HEK293 (cell line): ENCODE results near the gene HOTAIR.
A peak's percentile ranks its signal among the peaks of the same experiment; 100 is the strongest.

ENCODE experiments used
- CTCF ChIA-PET: fragments of 350-600 bp; formaldehyde crosslinking; extraction: SDS; loops from one replicate; lab custom pipeline; 2021; ENCODE audit warnings: antibody characterized with exemption; lab: Yijun Ruan, JAX
- POLR2A ChIA-PET: fragments of 300-600 bp; formaldehyde crosslinking; extraction: SDS; loops from one replicate; lab custom pipeline; 2020; ENCODE audit warnings: antibody characterized with exemption, inconsistent platforms; lab: Yijun Ruan, JAX
- H3K27ac ChIP-seq: fragments of 200-500 bp; sonication (Bioruptor generic); 2 replicates; pipeline ENCODE4 v1.5.1; 2014; ENCODE audit warnings: low read depth, low read length, control low read depth, inconsistent platforms; ENCODE audit errors: extremely low read depth
- H3K36me3 ChIP-seq, 2 experiments: fragments of 200-500 bp in 1 of 2; sonication (Bioruptor generic) in 1 of 2; 1 replicate in 1 of 2; 2 replicates in 1 of 2; pipeline ENCODE4 v1.5.1; 2014 to 2017; ENCODE audit warnings: inconsistent platforms in 2 of 2, low read length in 2 of 2; ENCODE audit not compliant: control insufficient read depth in 2 of 2, insufficient read depth in 1 of 2
- H3K4me1 ChIP-seq: fragments of 200-500 bp; sonication (Bioruptor generic); 2 replicates; pipeline ENCODE4 v1.5.1; 2014; ENCODE audit warnings: mild to moderate bottlenecking, low read length, inconsistent platforms; ENCODE audit not compliant: control insufficient read depth, insufficient read depth
- H3K4me3 ChIP-seq: 2 replicates; pipeline ENCODE4 v1.5.1; 2011; ENCODE audit warnings: low read depth, mild to moderate bottlenecking, control low read depth, low read length, moderate library complexity
- H3K9me3 ChIP-seq: fragments of 200-500 bp; sonication (Bioruptor generic); 2 replicates; pipeline ENCODE4 v1.5.1; 2014; ENCODE audit warnings: low read depth, low read length, inconsistent platforms; ENCODE audit not compliant: control insufficient read depth, insufficient read depth
- IKZF3 ChIP-seq: fragments of 450-650 bp; IDR thresholded peaks from 2 replicates; pipeline ENCODE4 v1.5.0; 2018; ENCODE audit warnings: missing biosample characterization, mild to moderate bottlenecking, missing genetic modification characterization, moderate library complexity
- PATZ1 ChIP-seq: fragments of 450-650 bp; formaldehyde crosslinking; IDR thresholded peaks from 2 replicates; pipeline ENCODE4 v1.5.1; 2016; ENCODE audit warnings: missing biosample characterization, missing genetic modification characterization
- PBX3 ChIP-seq: sonication (generic); formaldehyde crosslinking; IDR thresholded peaks from 2 replicates; pipeline ENCODE4 v1.8.1; 2022; ENCODE audit warnings: mild to moderate bottlenecking, moderate library complexity, missing genetic modification reagents
- SETDB1 ChIP-seq: IDR thresholded peaks from one replicate; pipeline ENCODE4 v1.6.1; 2017; ENCODE audit warnings: mild to moderate bottlenecking, low read length, moderate library complexity, mixed read lengths; ENCODE audit not compliant: insufficient read length
- ZBTB10 ChIP-seq: fragments of 450-650 bp; formaldehyde crosslinking; IDR thresholded peaks from 2 replicates; pipeline ENCODE4 v1.5.1; 2016; ENCODE audit warnings: missing biosample characterization, missing genetic modification characterization
- ZIC2 ChIP-seq: fragments of 450-650 bp; formaldehyde crosslinking; IDR thresholded peaks from 2 replicates; pipeline ENCODE4 v1.5.1; 2016; ENCODE audit warnings: missing biosample characterization, missing genetic modification characterization
- ZNF114 ChIP-seq: fragments of 450-650 bp; formaldehyde crosslinking; IDR thresholded peaks from 2 replicates; pipeline ENCODE4 v1.5.0; 2017; ENCODE audit warnings: missing biosample characterization, missing genetic modification characterization
- ZNF140 ChIP-seq: fragments of 450-650 bp; formaldehyde crosslinking; IDR thresholded peaks from 2 replicates; pipeline ENCODE4 v1.5.1; 2016; ENCODE audit warnings: missing biosample characterization, missing genetic modification characterization
- ZNF148 ChIP-seq: fragments of 450-650 bp; formaldehyde crosslinking; IDR thresholded peaks from 2 replicates; pipeline ENCODE4 v1.5.0; 2017; ENCODE audit warnings: missing biosample characterization, missing genetic modification characterization, borderline replicate concordance
- ZNF510 ChIP-seq: fragments of 450-650 bp; formaldehyde crosslinking; IDR thresholded peaks from 2 replicates; pipeline ENCODE4 v1.5.1; 2018; ENCODE audit warnings: mild to moderate bottlenecking, missing genetic modification characterization, missing biosample characterization; ENCODE audit not compliant: insufficient replicate concordance
- ZNF660 ChIP-seq: fragments of 450-650 bp; IDR thresholded peaks from 2 replicates; pipeline ENCODE4 v1.5.1; 2018; ENCODE audit warnings: missing biosample characterization, mild to moderate bottlenecking, missing genetic modification characterization
- TF ChIP-seq, protein P1 (sequence below): fragments of 450-650 bp; formaldehyde crosslinking; IDR thresholded peaks from 2 replicates; pipeline ENCODE4 v1.5.1; 2016; ENCODE audit warnings: missing biosample characterization, missing genetic modification characterization

Gene HOTAIR

GRCh38 chr12:53967421-53967925 lies 7.3 kb downstream of the HOTAIR start (continued):
- TF ChIP-seq ZNF510 (tag by site-specific recombination) (no peak), ZNF660 (0 out of 2 replicates have a peak, but pooled peaks have one; percentile 50), ZNF140 (tag by site-specific recombination) (no peak), ZNF114 (tag by site-specific recombination) (no peak), ZBTB10 (no peak), ZNF148 (tag by site-specific recombination) (no peak), PATZ1 (tag by site-specific recombination) (peak; percentile 57), ZIC2 (tag by site-specific recombination) (peak; percentile 48; the same call in 1 of the 2 replicates), SETDB1 (no peak)
- TF ChIP-seq, protein P1, sequence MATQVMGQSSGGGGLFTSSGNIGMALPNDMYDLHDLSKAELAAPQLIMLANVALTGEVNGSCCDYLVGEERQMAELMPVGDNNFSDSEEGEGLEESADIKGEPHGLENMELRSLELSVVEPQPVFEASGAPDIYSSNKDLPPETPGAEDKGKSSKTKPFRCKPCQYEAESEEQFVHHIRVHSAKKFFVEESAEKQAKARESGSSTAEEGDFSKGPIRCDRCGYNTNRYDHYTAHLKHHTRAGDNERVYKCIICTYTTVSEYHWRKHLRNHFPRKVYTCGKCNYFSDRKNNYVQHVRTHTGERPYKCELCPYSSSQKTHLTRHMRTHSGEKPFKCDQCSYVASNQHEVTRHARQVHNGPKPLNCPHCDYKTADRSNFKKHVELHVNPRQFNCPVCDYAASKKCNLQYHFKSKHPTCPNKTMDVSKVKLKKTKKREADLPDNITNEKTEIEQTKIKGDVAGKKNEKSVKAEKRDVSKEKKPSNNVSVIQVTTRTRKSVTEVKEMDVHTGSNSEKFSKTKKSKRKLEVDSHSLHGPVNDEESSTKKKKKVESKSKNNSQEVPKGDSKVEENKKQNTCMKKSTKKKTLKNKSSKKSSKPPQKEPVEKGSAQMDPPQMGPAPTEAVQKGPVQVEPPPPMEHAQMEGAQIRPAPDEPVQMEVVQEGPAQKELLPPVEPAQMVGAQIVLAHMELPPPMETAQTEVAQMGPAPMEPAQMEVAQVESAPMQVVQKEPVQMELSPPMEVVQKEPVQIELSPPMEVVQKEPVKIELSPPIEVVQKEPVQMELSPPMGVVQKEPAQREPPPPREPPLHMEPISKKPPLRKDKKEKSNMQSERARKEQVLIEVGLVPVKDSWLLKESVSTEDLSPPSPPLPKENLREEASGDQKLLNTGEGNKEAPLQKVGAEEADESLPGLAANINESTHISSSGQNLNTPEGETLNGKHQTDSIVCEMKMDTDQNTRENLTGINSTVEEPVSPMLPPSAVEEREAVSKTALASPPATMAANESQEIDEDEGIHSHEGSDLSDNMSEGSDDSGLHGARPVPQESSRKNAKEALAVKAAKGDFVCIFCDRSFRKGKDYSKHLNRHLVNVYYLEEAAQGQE, result no peak

- peaks cover 0 to 7% of the 10 kb centered on the region in 2 experiments; a peak in 1 of 3 replicates for H3K36me3 ChIP-seq
- peaks cover 70% of the 10 kb centered on the region for H3K4me1 ChIP-seq
- POLR2A ChIA-PET, result interaction anchor here (0.8 kb wide), 1 partner anchor 10 kb away, joined by 3 read pairs; no protein-coding TSS in a partner anchor
- CTCF ChIA-PET, result interaction anchor here (0.6 to 0.7 kb wide), 2 partner anchors 12 to 55 kb away, joined by 3 to 4 read pairs; no protein-coding TSS in a partner anchor
- H3K9me3 ChIP-seq, result no peaks in the 10 kb centered on the region
- peak overlapping the region; percentile 94 for H3K27ac ChIP-seq
- H3K4me3 ChIP-seq, result no peak overlapping the region
- TF ChIP-seq IKZF3 (0 out of 2 replicates have a peak, but pooled peaks have one; percentile 6), PBX3 (no peak), ZNF148 (tag by site-specific recombination) (no peak)
These were observed 8.2 kb downstream of the HOTAIR start for GRCh38 chr12:53966385-53967133.
